Omental fat pad (tissue), 4 donors: ENCODE measurements around the gene PCNT. TPM values are rescaled to one million over a fixed set of nuclear protein-coding genes. Genes with fewer than 3 reads are reported as not detected.

Experiments used
- ATAC-seq: fragments of 150-250 bp; one replicate; pipeline ENCODE4 v1.9.1; 2016; ENCODE audit warnings: mild to moderate bottlenecking, moderate library complexity; ENCODE audit not compliant: low FRiP score
- DNase-seq: peaks from one replicate; pipeline ENCODE4 v3.0.0-alpha.2; 2019; ENCODE audit warnings: low spot score
- CTCF ChIP-seq, 3 donors: fragments of 450-650 bp; IDR thresholded peaks; one replicate each; pipeline ENCODE4 v1.5.1; 2016 to 2017; ENCODE audit warnings: antibody characterized with exemption in 3 of 3, mild to moderate bottlenecking in 3 of 3, moderate library complexity in 2 of 3
- total RNA-seq, 4 donors: library from RNA; depleted of rRNA; stranded (reverse); fragments of >200 nt; gene quantifications; one replicate each; pipeline ENCODE4 v1.1.0, GENCODE V29; 2016

The PCNT gene
- total RNA-seq, 4 donors from 2014 or later: 23.0 to 51.7 (median 24.4) TPM

- ATAC-seq: no peak
- DNase-seq: no peak
- no peak for TF ChIP-seq CTCF (IDR thresholded peaks at IDR 0.05)
Measured at GRCh38 chr21:46388206-46388880, 64.4 kb downstream of the PCNT start.

GRCh38 chr21:46388896-46389295, 64.9 kb downstream of the PCNT start:
- no peak for TF ChIP-seq CTCF (IDR thresholded peaks at IDR 0.05)
- ATAC-seq (no peak), DNase-seq (no peak)

GRCh38 chr21:46390603-46391545, 66.9 kb downstream of the PCNT start:
- no peak for DNase-seq
- ATAC-seq: no peak
- TF ChIP-seq CTCF (IDR thresholded peaks at IDR 0.05): no peak

GRCh38 chr21:46391773-46392172, 67.8 kb downstream of the PCNT start:
- no peak for ATAC-seq
- no peak for TF ChIP-seq CTCF (IDR thresholded peaks at IDR 0.05)

GRCh38 chr21:46392921-46393320, 69.0 kb downstream of the PCNT start:
- ATAC-seq: peak; percentile 94
- TF ChIP-seq CTCF (IDR thresholded peaks at IDR 0.05): no peak
- DNase-seq: peak; percentile 33

More at GRCh38 chr21:46391773-46392172, 67.8 kb downstream of the PCNT start:
- DNase-seq: no peak

GRCh38 chr21:46393451-46393940, 69.5 kb downstream of the PCNT start:
- DNase-seq (no peak), ATAC-seq (peak; percentile 15)
- TF ChIP-seq CTCF (IDR thresholded peaks at IDR 0.05): no peak
